Thyroid gland (tissue), 4 donors: ENCODE results near the gene PLCD3. TPM values are rescaled to one million over a fixed set of nuclear protein-coding genes. Genes with fewer than 3 reads are reported as not detected.
A peak's percentile ranks its signal among the peaks of the same experiment; 100 is the strongest.

Experiments
- DNase-seq, 2 donors: peaks; one replicate each; pipeline ENCODE4 v3.0.0-alpha.2; 2019
- H3K27ac ChIP-seq, 3 donors: fragments of 200-600 bp; sonication (generic); 1 replicate in 2 of 3; 2 replicates in 1 of 3; pipeline ENCODE4 v1.5.1; 2016 to 2019; ENCODE audit warnings: mild to moderate bottlenecking in 1 of 3, moderate library complexity in 1 of 3
- H3K27me3 ChIP-seq: fragments of 200-600 bp; sonication (generic); one replicate; pipeline ENCODE4 v1.5.1; 2019
- H3K36me3 ChIP-seq, 2 donors: fragments of 200-600 bp; sonication (generic); one replicate each; pipeline ENCODE4 v1.5.1; 2016 to 2019
- H3K4me1 ChIP-seq, 2 donors: fragments of 200-600 bp; sonication (generic); one replicate each; pipeline ENCODE4 v1.5.1; 2017 to 2019
- H3K4me3 ChIP-seq, 3 donors: fragments of 200-600 bp; sonication (generic); replicated peaks in 1 of 3; 1 replicate in 2 of 3; 2 replicates in 1 of 3; pipeline ENCODE4 v1.5.1; 2016; ENCODE audit warnings: mild to moderate bottlenecking in 1 of 3
- H3K9me3 ChIP-seq: fragments of 200-600 bp; sonication (generic); one replicate; pipeline ENCODE4 v1.5.1; 2017
- POLR2A ChIP-seq, 2 donors: fragments of 450-650 bp; IDR thresholded peaks; one replicate each; pipeline ENCODE4 v1.6.1; 2017; ENCODE audit warnings: antibody characterized with exemption in 2 of 2, mild to moderate bottlenecking in 2 of 2, moderate library complexity in 1 of 2
- WGBS, 2 donors: methylation state at CpG; one replicate each; pipeline ENCODE4 v1.1.5; 2017; 5-methylcytosine and 5-hydroxymethylcytosine counted together
- intact Hi-C: fragments of 100-400 bp; cut with DNase I; formaldehyde crosslinking; loops from one replicate; pipeline ENCODE4 v1.15.1; 2023
- total RNA-seq, 4 donors: library from RNA; depleted of rRNA; stranded (reverse); fragments of >200 nt; gene quantifications; one replicate each; pipeline ENCODE4 v1.2.3, GENCODE V29; 2016
- TF ChIP-seq, protein P1 (sequence below), 6 experiments: fragments of 200-600 bp in 3 of 6; fragments of 450-650 bp in 3 of 6; sonication (generic) in 3 of 6; IDR thresholded peaks; one replicate each; pipeline ENCODE4 v1.5.1; 2016 to 2019; ENCODE audit warnings: antibody characterized with exemption in 6 of 6, mild to moderate bottlenecking in 2 of 6, inconsistent platforms in 1 of 6, moderate library complexity in 1 of 6

Gene PLCD3
- total RNA-seq, 4 donors from 2014 or later, result 8.6 to 24.8 (median 16.9) TPM

DNA sequence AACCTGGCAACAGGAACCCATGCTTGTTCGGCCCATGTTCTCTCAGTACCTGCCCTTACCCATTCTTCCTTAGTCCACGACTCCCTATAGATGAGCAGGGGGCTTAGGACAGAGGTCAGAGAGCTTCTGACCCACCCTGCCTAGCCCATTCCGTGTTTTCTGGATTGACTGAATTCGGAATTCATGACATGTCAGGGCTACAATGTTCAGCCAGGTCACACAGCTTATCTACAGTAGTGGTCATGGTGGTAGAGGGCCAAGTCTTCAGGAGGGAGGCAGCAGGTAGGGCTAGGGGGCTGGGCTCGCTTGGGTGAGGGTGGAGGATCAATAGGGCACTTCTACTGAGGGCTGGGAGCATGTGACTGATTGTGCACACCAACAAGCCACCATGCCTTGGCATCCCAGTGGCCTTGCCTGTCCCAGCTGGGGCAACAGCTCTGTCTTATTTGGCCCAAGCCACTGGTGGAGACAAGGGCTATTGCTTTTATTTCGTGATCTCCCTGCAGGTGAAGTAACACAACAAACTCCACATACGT is 32.5 kb upstream of the PLCD3 start:
- no peak overlapping the region for H3K4me3 ChIP-seq
- TF ChIP-seq POLR2A (IDR thresholded peaks at IDR 0.05), result no peak
- TF ChIP-seq, protein P1, sequence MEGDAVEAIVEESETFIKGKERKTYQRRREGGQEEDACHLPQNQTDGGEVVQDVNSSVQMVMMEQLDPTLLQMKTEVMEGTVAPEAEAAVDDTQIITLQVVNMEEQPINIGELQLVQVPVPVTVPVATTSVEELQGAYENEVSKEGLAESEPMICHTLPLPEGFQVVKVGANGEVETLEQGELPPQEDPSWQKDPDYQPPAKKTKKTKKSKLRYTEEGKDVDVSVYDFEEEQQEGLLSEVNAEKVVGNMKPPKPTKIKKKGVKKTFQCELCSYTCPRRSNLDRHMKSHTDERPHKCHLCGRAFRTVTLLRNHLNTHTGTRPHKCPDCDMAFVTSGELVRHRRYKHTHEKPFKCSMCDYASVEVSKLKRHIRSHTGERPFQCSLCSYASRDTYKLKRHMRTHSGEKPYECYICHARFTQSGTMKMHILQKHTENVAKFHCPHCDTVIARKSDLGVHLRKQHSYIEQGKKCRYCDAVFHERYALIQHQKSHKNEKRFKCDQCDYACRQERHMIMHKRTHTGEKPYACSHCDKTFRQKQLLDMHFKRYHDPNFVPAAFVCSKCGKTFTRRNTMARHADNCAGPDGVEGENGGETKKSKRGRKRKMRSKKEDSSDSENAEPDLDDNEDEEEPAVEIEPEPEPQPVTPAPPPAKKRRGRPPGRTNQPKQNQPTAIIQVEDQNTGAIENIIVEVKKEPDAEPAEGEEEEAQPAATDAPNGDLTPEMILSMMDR (IDR thresholded peaks at IDR 0.05), result no peak
- intact Hi-C loops, result no loop called here
- peaks cover 9 to 13% of the 10 kb centered on the region in 2 donors for H3K4me1 ChIP-seq
- DNase-seq, result no peak
- no peaks in the 10 kb centered on the region for H3K27me3 ChIP-seq
- no peaks in the 10 kb centered on the region for H3K36me3 ChIP-seq
- no peak overlapping the region for H3K27ac ChIP-seq
- H3K9me3 ChIP-seq, result no peaks in the 10 kb centered on the region
- 95 to 96% methylated on average over 7 of the region's 7 CpGs for WGBS, 2 donors

DNA sequence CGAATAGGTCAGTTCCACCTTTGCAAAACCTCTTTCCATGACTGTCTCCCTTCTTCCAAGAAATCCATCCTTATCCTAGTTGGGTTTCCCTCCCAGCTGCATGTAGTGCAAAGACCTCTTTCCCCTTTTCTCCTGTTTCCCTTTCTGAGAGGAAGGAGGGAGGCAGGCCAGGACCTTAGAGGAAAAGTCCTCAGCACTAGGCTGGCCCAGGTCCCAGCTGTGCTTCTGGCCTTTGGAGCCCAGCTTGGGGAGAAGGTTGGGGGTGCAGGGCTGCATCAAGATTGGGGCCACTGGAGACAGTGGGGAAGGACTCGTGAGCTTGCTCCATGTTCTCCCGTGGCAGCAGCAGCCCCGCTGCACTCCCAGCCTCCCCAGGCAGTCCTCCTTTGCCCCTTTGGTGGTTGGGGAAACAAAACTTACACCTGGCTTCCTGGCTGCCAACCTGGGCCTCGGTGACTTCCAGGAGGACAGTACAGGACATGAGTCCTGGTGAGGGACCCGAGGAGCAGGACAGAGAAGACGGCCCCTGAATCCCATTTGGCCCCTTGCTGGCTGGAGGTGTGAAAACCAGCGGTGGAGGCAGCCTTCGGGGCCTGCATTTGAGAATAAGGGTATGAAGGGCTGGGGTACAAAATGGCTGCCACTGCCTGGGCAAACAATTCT is 29.8 kb upstream of the PLCD3 start:
- no peak for TF ChIP-seq POLR2A (IDR thresholded peaks at IDR 0.05)
- TF ChIP-seq, protein P1 (IDR thresholded peaks at IDR 0.05), result peak in 1 of 6 experiments; percentile 5
- no peak for DNase-seq
- Histone ChIP-seq H3K4me3 (peak overlapping the region in 2 of 3 donors; percentile 6 to 20), H3K9me3 (no peaks in the 10 kb centered on the region), H3K27ac (peak overlapping the region; percentile 12 to 34 (median 15)), H3K4me1 (peaks cover 31 to 38% of the 10 kb centered on the region in 2 donors), H3K27me3 (no peaks in the 10 kb centered on the region), H3K36me3 (no peaks in the 10 kb centered on the region)
- intact Hi-C loops, result no loop called here
- WGBS, 2 donors, result 54 to 63% methylated on average over 9 of the region's 9 CpGs

DNA sequence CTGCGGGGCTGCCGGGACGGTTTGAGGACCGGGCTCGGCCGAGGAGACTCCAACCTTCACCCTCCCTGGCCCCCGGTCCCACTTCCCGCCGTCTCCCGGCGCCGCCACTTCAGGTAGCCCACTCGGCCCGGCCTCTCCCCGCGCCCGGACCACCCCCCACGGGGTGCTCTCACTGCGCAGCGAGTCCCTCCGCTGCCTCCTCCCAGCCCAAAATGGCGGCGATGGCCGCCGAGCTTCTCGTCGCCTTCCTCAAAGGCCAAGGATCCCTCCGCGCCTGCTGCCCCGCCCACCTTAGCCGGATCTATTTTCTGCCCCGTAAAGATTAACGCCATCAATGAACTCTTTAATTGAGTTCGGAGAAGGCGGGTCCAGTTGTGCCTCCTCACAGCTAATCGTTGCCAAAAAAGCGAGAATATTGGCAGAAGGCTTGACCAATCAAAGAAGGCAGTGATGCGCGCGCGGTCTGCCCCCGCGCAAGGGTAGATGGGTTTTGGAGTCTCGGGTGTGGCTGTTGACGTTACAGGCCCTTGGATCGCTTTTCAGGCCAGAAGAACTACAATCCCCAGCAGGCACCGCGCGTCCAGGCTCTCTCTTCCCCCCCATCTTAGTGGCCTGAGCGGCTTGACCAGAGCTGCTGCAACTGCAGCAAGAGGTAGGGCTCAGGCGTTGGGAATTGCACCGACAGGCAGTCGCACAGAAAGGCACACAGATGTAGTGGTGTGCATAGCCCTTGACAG is 29.1 kb upstream of the PLCD3 start, which contains the start of gene HEXIM2:
Gene HEXIM2, plus strand, starts transcription at position 588 of the 737 bp plus-strand sequence. CDS start 919 bp downstream, outside the sequence.
- WGBS, 2 donors, result 1% methylated on average over 21 to 46 of the region's 53 CpGs
- DNase-seq, result peak; percentile 98 to 99
- TF ChIP-seq, protein P1 (IDR thresholded peaks at IDR 0.05), result no peak
- peak; percentile 93 to 95 for TF ChIP-seq POLR2A (IDR thresholded peaks at IDR 0.05)
- intact Hi-C loops, result no loop called here
- H3K9me3 ChIP-seq, result no peaks in the 10 kb centered on the region
- H3K4me3 ChIP-seq, result peak within 1 kb of the TSS; percentile 58 to 98 (median 93)
- peak within 1 kb of the TSS; percentile 98 to 100 (median 100) for H3K27ac ChIP-seq
- no peaks in the 10 kb centered on the region for H3K36me3 ChIP-seq
- H3K4me1 ChIP-seq, result peaks cover 31 to 39% of the 10 kb centered on the region in 2 donors
- no peaks in the 10 kb centered on the region for H3K27me3 ChIP-seq

DNA sequence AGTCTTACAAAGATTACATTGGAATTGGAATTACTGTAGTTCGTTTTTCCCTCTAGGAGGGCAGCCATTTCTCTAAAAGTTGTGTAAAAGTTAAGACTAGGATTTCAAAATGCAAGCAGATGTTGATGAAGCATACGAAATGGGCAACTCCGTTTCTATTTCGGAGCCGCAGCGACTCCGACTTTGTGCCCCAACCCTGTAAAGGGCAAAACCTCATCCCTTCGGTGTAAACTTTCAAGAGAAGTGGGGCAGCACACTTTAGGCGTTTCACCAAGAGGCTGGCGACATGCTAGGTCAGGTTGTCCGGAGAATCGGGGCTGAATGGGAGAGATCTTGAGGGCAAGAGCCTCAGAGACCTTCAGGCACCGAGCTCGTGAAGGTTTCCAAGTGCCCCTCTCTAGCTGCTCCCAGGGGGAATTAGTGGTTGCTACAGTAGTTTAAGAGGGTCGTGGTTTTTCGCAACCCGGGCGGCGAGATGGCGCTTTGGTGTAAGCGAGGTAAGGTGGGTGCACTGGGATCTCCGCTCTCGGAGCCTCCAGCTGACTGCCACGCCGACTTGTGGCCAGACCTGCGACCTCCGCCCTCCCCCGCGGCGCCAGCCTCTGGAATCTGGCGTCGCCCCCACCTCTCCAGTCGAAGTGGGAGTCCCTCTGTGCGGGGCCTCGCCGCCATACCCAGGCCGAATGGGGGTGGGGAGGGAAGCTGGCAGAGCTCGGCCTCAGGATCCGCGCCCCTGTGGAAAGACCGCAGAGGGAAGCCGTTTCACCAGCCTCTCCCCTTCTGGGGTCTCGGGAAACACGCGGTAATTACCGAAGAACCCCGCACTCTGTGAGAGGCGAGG is 28.4 kb upstream of the PLCD3 start:
- H3K27me3 ChIP-seq, result no peaks in the 10 kb centered on the region
- intact Hi-C loops, result no loop called here
- H3K4me1 ChIP-seq, result peaks cover 37 to 47% of the 10 kb centered on the region in 2 donors
- peak overlapping the region; percentile 98 to 100 (median 100) for H3K27ac ChIP-seq
- H3K36me3 ChIP-seq, result no peaks in the 10 kb centered on the region
- DNase-seq, result peak; percentile 78 to 87
- H3K9me3 ChIP-seq, result no peaks in the 10 kb centered on the region
- peak overlapping the region; percentile 58 to 98 (median 93) for H3K4me3 ChIP-seq
- TF ChIP-seq POLR2A (IDR thresholded peaks at IDR 0.05), result no peak
- TF ChIP-seq, protein P1 (IDR thresholded peaks at IDR 0.05), result peak in 3 of 6 experiments; percentile 9 to 17 (median 15)
- 1 to 2% methylated on average over 12 to 15 of the region's 48 CpGs for WGBS, 2 donors
